Neural progenitor cell (in vitro differentiated cells): ENCODE data around the gene ARHGEF25.

Source experiments
- CTCF ChIP-seq: fragments of 200-600 bp; sonication (generic); IDR thresholded peaks from 2 replicates; pipeline ENCODE4 v1.5.1; 2017; ENCODE audit warnings: antibody characterized with exemption, mild to moderate bottlenecking
- EZH2 ChIP-seq: fragments of 200-600 bp; sonication (generic); IDR thresholded peaks from 2 replicates; pipeline ENCODE4 v1.6.1; 2017; ENCODE audit warnings: antibody characterized with exemption, mild to moderate bottlenecking, moderate library complexity

DNA sequence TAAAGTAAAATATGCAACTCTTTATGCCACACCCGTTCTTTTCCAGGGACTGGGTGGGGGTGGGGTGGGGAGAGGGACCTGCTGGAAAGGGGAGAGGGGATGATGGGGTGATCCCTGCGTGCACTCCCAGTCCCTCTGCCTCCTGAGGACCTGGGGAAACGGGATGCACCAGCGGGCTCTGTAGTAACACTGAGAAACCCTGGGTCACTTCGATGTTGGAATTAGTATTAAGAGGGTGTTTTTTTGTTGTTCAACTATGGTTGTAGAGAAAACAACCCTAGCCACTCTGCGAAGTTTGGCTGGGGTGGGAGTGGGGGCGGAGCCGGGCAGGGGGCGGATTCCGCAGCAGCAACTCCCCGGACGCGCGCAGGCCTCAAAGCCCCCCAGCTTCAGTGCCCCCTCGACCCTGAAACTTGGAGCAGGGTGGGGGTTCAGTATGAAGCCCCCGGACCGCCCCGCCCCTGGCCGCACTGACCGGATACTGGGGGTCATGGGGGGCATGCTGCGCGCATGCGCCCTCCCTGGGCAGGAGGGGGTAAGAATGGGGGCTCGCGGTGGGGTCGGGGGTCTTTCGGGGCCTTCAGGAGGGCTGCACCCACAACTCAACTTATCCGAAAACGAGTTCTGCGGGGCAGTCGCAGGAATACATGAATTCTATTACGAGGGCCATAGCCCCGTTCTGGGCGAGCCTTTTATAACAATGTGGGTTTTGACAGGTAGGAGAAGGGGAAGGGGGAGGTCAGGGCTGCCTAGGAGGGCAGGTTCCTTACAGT, 1.3 kb upstream of the ARHGEF25 start:
- TF ChIP-seq CTCF (no peak), EZH2 (no peak)
